DMS53 treated with DMSO at 0.1 percent for 48 hours (cell line): ENCODE data around the gene GRIA3.

Experiments
- DNase-seq: peaks from one replicate; lab custom pipeline; 2025; ENCODE audit not compliant: unreplicated experiment; lab: John Stamatoyannopoulos, UW

GRIA3 gene

GRCh38 chrX:123184219-123184865 lies at the start of gene GRIA3:
Gene GRIA3 (plus strand): TSS chrX:123184278. CDS start chrX:123184536, 258 bp downstream.
- peak; percentile 5 for DNase-seq

- DNase-seq, result no peak
Observed at GRCh38 chrX:123138473-123138872, 45.6 kb upstream of the GRIA3 start.

- no peak for DNase-seq
Observed at GRCh38 chrX:123140454-123140853, 43.6 kb upstream of the GRIA3 start.

- no peak for DNase-seq
Observed at GRCh38 chrX:123140904-123141303, 43.2 kb upstream of the GRIA3 start.

GRCh38 chrX:123153846-123154335 lies 30.2 kb upstream of the GRIA3 start:
- no peak for DNase-seq

- no peak for DNase-seq
Observed at GRCh38 chrX:123155327-123155726, 28.8 kb upstream of the GRIA3 start.

- DNase-seq, result no peak
Observed at GRCh38 chrX:123157586-123157985, 26.5 kb upstream of the GRIA3 start.

GRCh38 chrX:123159403-123159802 lies 24.7 kb upstream of the GRIA3 start:
- DNase-seq, result no peak

- no peak for DNase-seq
Observed at GRCh38 chrX:123167621-123168020, 16.5 kb upstream of the GRIA3 start.

GRCh38 chrX:123169247-123169901 lies 14.7 kb upstream of the GRIA3 start:
- DNase-seq, result peak; percentile 54

- DNase-seq, result no peak
Observed at GRCh38 chrX:123170546-123170945, 13.5 kb upstream of the GRIA3 start.

GRCh38 chrX:123171781-123172180 lies 12.3 kb upstream of the GRIA3 start:
- no peak for DNase-seq

- no peak for DNase-seq
Observed at GRCh38 chrX:123172869-123173268, 11.2 kb upstream of the GRIA3 start.

- peak; percentile 28 for DNase-seq
Observed at GRCh38 chrX:123173833-123174232, 10.2 kb upstream of the GRIA3 start.

GRCh38 chrX:123175366-123176122 lies 8.5 kb upstream of the GRIA3 start:
- DNase-seq, result no peak

- DNase-seq, result no peak
Observed at GRCh38 chrX:123181233-123181914, 2.7 kb upstream of the GRIA3 start.

- DNase-seq, result no peak
Observed at GRCh38 chrX:123184866-123185276, 793 bp downstream of the GRIA3 start.

- DNase-seq, result no peak
Observed at GRCh38 chrX:123185721-123186120, 1.6 kb downstream of the GRIA3 start.

- DNase-seq, result no peak
Observed at GRCh38 chrX:123186801-123187200, 2.7 kb downstream of the GRIA3 start.

GRCh38 chrX:123188081-123188480 lies 4.0 kb downstream of the GRIA3 start:
- no peak for DNase-seq

- DNase-seq, result no peak
Observed at GRCh38 chrX:123189338-123189737, 5.3 kb downstream of the GRIA3 start.
